ENCODE measurements around the gene COL4A1. TPM values are rescaled to one million over a fixed set of nuclear protein-coding genes. Genes with fewer than 3 reads are reported as not detected.

The COL4A1 gene
- total and polyA plus RNA-seq, 2 experiments from 2014 or later, result 184 to 519 TPM

GRCh38 chr13:110285991-110286832 lies 20.7 kb downstream of the COL4A1 start:
- H3K36me3 ChIP-seq (ENCODE audit: low read depth), result no peaks in the 10 kb centered on the region
- H3K9ac ChIP-seq, result no peak overlapping the region
- no peak for DNase-seq
- no peaks in the 10 kb centered on the region for H3K9me2 ChIP-seq (ENCODE audit: insufficient read depth)
- H3K4me1 ChIP-seq (ENCODE audit: insufficient read depth), result peaks cover 12% of the 10 kb centered on the region
- 86 to 89% methylated on average over 14 of the region's 14 CpGs for WGBS, 2 experiments (ENCODE audit: low coverage in 1 of 2, low lambda C conversion rate in 2 of 2, missing lambda C conversion rate in 2 of 2)
- no peaks in the 10 kb centered on the region for H3K9me3 ChIP-seq (ENCODE audit: low read depth)
- H4K20me1 ChIP-seq (ENCODE audit: insufficient read depth), result peaks cover 4% of the 10 kb centered on the region; the same call in 1 of the 2 replicates
- TF ChIP-seq EZH2phosphoT487 (IDR thresholded peaks at IDR 0.05; ENCODE audit: insufficient read depth, low read depth) (no peak), EZH2 (IDR thresholded peaks at IDR 0.05; ENCODE audit: insufficient read depth, poor library complexity, severe bottlenecking) (no peak)
- no peak overlapping the region for H2AFZ ChIP-seq
- H3K79me2 ChIP-seq (ENCODE audit: insufficient read depth), result 0 out of 2 replicates have a peak, but pooled peaks cover 1% of the 10 kb centered on the region
- no peak overlapping the region for H3K4me2 ChIP-seq (ENCODE audit: unreplicated experiment)
- no peak overlapping the region for H3K27ac ChIP-seq
- in situ Hi-C loops (cut with MboI), result no loop called here
- H3K4me3 ChIP-seq, result no peak overlapping the region
- 0 out of 2 replicates have a peak, but pooled peaks cover 17% of the 10 kb centered on the region for H3F3A ChIP-seq (ENCODE audit: insufficient read depth)
- H3K27me3 ChIP-seq (replicated peaks; ENCODE audit: insufficient read depth), result no peaks in the 10 kb centered on the region

- H3K27me3 ChIP-seq (replicated peaks; ENCODE audit: insufficient read depth), result no peaks in the 10 kb centered on the region
- H3K27ac ChIP-seq, result no peak overlapping the region
- H3K4me3 ChIP-seq, result no peak overlapping the region
- H3K9ac ChIP-seq, result no peak overlapping the region
- H3K79me2 ChIP-seq (ENCODE audit: insufficient read depth), result peaks cover 9% of the 10 kb centered on the region; the same call in 1 of the 2 replicates
- in situ Hi-C loops (cut with MboI), result no loop called here
- TF ChIP-seq EZH2 (IDR thresholded peaks at IDR 0.05; ENCODE audit: insufficient read depth, poor library complexity, severe bottlenecking) (no peak), EZH2phosphoT487 (IDR thresholded peaks at IDR 0.05; ENCODE audit: insufficient read depth, low read depth) (no peak)
- H3F3A ChIP-seq (ENCODE audit: insufficient read depth), result 0 out of 2 replicates have a peak, but pooled peaks cover 17% of the 10 kb centered on the region
- H3K9me2 ChIP-seq (ENCODE audit: insufficient read depth), result no peaks in the 10 kb centered on the region
- DNase-seq, result no peak
- no peak overlapping the region for H3K4me2 ChIP-seq (ENCODE audit: unreplicated experiment)
- peaks cover 12% of the 10 kb centered on the region for H3K4me1 ChIP-seq (ENCODE audit: insufficient read depth)
- WGBS, 2 experiments (ENCODE audit: low coverage in 1 of 2, low lambda C conversion rate in 2 of 2, missing lambda C conversion rate in 2 of 2), result 79 to 81% methylated on average over 11 of the region's 11 CpGs
- H3K9me3 ChIP-seq (ENCODE audit: low read depth), result no peaks in the 10 kb centered on the region
- H3K36me3 ChIP-seq (ENCODE audit: low read depth), result no peaks in the 10 kb centered on the region
- no peak overlapping the region for H2AFZ ChIP-seq
- H4K20me1 ChIP-seq (ENCODE audit: insufficient read depth), result peaks cover 4% of the 10 kb centered on the region; the same call in 1 of the 2 replicates
Measured at GRCh38 chr13:110284779-110285484, 22.0 kb downstream of the COL4A1 start.

- Histone ChIP-seq H4K20me1 (ENCODE audit: insufficient read depth) (peaks cover 4% of the 10 kb centered on the region; the same call in 1 of the 2 replicates), H3K4me1 (ENCODE audit: insufficient read depth) (peaks cover 12% of the 10 kb centered on the region), H3K36me3 (ENCODE audit: low read depth) (no peaks in the 10 kb centered on the region), H3K9ac (no peak overlapping the region), H3K27me3 (replicated peaks; ENCODE audit: insufficient read depth) (no peaks in the 10 kb centered on the region), H3K9me2 (ENCODE audit: insufficient read depth) (no peaks in the 10 kb centered on the region), H3K9me3 (ENCODE audit: low read depth) (no peaks in the 10 kb centered on the region), H3F3A (ENCODE audit: insufficient read depth) (0 out of 2 replicates have a peak, but pooled peaks cover 17% of the 10 kb centered on the region), H3K4me2 (ENCODE audit: unreplicated experiment) (no peak overlapping the region), H2AFZ (no peak overlapping the region), H3K4me3 (no peak overlapping the region), H3K27ac (no peak overlapping the region), H3K79me2 (ENCODE audit: insufficient read depth) (peaks cover 13% of the 10 kb centered on the region)
- peak; percentile 70 for DNase-seq
- peak; percentile 99 for TF ChIP-seq EZH2phosphoT487 (IDR thresholded peaks at IDR 0.05; ENCODE audit: insufficient read depth, low read depth)
- TF ChIP-seq EZH2 (IDR thresholded peaks at IDR 0.05; ENCODE audit: insufficient read depth, poor library complexity, severe bottlenecking), result no peak
- 55 to 59% methylated on average over 7 of the region's 7 CpGs for WGBS, 2 experiments (ENCODE audit: low coverage in 1 of 2, low lambda C conversion rate in 2 of 2, missing lambda C conversion rate in 2 of 2)
- in situ Hi-C loops (cut with MboI), result no loop called here
Measured at GRCh38 chr13:110283736-110284517, 23.0 kb downstream of the COL4A1 start.

Measured in GM23248 (cell line).